ENCODE results near the gene KLF17. TPM values are rescaled to one million over a fixed set of nuclear protein-coding genes. Genes with fewer than 3 reads are reported as not detected.

The KLF17 gene
- total and polyA plus RNA-seq, 2 of the 8 experiments (the other 6 are each of a cell fraction or from before 2014, with no cell fraction given) = not detected

- TF ChIP-seq CREB1 (IDR thresholded peaks at IDR 0.05) (no peak), KDM5A (IDR thresholded peaks at IDR 0.05; ENCODE audit: low read length) (no peak), RAD21 (IDR thresholded peaks at IDR 0.05 in 1 of 2, conservative IDR thresholded peaks at IDR 0.05 in 1 of 2; ENCODE audit: low read depth in 2 of 2, low read length in 2 of 2) (no peak), NRF1 (IDR thresholded peaks at IDR 0.05; ENCODE audit: low read depth, low read length) (no peak), CTBP2 (IDR thresholded peaks at IDR 0.05; ENCODE audit: borderline replicate concordance, insufficient read depth, insufficient read length, low read length) (no peak), SIN3A (conservative IDR thresholded peaks at IDR 0.05 in 1 of 2, IDR thresholded peaks at IDR 0.05 in 1 of 2; ENCODE audit: low read depth in 1 of 2, low read length in 2 of 2) (no peak)
Observed at GRCh38 chr1:44131411-44131810, 12.8 kb downstream of the KLF17 start (continued).

Data from H1 (cell line).